GM18526 (cell line): ENCODE measurements around the gene CASTOR2.

Experiments
- POLR2A ChIP-seq: IDR thresholded peaks from 3 replicates; pipeline ENCODE4 v1.6.1; 2011; ENCODE audit not compliant: insufficient read length; ENCODE audit errors: extremely low read depth

CASTOR2 gene

DNA sequence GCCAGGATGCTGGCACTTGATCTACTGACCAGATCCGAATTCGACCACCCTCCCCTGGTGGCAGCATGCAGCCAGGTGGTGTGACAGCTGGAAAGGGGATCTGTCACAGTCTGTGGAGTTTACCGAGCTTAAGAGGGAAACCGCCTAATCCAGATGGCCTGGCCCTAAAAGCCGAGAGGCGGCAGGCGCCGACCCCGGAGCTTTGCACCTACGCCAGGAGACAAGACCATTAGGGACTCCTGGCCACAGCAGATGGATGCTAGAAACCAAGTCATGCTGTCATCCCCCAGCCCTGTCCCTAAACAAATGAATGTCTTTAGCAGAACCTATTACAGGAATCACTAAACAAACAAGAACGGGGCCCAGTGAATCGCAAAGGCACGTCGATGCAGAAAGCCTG, 81.4 kb downstream of the CASTOR2 start:
- no peak for TF ChIP-seq POLR2A

DNA sequence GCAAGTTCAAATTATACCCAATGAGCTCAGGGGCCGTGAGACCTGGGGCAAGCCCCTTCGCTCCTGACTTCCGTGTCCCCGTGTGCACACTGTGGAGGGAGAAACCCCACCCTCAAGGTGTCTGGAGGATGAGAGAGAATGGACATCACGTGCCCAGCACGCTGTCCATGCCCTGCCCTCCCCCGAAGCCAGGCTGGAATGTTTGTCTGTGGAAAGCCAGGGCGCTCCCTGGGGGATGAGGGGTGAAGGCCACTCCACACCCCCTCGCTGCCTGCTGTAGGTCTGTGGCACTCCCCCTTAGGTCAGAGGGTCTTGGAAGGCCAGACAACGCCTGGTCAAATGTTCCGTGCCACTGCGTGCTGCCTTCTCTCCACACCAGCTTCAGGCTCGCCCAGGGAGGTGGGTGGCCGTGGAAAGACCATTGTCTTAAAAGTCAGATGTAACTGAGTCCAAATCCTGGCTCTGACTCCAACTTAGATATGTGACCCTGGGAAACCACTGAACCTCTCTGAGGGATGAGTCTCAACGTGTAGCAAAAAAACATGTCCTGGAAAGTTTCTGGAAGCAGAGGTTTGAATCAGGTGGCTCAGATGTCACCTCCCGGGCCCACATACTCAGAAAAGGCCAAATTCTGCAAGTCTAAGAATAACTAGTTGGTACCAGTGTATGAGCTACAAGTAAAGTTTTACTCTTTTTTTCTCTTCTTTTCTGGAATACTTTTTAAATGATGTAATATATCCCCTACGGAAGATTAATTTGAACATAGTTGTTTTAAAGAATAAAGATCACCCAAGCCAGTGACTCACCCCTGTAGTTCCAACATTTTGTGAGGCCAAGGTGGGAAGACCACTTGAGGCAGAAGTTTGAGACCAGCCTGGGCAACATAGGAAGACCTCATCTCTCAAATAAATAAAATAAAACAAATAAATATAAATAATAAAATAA, 84.2 kb downstream of the CASTOR2 start:
- TF ChIP-seq POLR2A, result no peak

DNA sequence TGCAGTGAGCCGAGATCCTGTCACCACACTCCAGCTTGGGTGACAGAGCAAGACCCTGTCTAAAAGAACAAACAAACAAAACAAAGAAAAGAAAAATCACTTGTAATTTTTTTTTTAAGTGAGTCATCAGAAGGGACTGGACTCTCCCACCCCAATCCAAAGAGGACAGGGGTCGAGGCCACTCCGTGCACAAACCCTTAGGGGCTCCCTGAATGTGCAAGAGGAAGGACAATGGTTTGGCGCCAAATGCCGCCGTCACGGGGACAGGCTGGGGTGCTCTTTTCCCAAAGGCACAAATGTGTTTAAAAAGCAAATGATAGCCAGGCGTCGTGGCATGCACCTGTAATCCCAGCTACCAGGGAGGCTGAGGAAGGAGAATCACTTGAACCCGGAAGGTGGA, 85.3 kb downstream of the CASTOR2 start:
- TF ChIP-seq POLR2A, result no peak

DNA sequence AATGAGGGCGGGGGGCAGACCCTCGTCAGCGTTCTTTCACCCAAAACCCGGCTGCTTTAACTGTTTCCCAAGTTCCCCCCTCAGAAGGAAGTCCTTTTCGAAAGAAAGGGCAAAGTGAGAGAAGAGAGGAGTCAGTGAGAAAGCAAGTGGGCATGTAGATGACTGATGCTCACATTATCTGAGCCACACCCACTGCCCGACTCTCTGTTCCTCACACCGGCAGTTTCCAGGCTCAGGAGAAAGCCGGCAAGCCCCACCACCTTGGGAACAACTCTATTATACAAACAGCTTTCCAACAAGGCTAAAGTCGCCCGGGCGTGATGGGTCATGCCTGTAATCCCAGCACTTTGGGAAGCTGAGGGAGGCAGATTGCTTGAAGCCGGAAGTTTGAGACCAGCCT, 86.0 kb downstream of the CASTOR2 start:
- TF ChIP-seq POLR2A, result no peak

DNA sequence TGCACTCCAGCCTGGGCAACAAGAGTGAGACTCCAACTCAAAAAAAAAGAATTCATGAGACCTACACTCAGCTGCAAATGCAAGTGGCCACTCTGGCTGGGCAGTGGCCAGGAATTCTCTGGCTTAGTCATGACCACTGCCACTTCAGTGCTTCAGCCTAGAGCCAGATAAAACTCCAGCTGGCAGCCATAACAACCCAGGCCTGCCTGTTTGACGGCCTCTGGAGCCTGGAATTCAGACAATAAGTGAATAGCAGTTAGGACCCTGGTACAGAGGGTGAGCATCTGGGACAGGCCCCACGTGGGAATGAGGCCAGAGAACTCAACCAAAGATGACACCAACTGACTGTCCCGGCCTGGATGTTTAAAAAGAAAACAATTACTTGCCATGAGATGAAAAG, 90.2 kb downstream of the CASTOR2 start:
- no peak for TF ChIP-seq POLR2A

DNA sequence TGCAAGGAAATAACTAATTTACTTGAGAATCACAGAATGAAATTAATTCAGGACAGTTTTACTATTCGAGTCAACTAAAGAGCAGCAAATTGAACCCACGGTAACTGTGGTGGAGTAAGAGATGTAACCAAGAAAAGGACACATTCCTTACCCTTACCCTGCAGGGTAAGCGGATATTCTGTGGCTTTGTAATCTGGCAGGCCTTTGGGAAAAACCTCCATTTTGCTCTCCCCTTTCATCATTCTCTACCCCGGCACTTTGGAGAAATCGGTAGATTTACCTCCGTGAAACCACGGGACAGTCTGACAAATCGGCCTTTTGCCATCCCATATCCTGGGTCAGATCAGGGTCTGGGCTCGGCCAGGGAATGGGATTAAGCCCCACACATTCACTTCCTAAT, 90.7 kb downstream of the CASTOR2 start:
- no peak for TF ChIP-seq POLR2A

DNA sequence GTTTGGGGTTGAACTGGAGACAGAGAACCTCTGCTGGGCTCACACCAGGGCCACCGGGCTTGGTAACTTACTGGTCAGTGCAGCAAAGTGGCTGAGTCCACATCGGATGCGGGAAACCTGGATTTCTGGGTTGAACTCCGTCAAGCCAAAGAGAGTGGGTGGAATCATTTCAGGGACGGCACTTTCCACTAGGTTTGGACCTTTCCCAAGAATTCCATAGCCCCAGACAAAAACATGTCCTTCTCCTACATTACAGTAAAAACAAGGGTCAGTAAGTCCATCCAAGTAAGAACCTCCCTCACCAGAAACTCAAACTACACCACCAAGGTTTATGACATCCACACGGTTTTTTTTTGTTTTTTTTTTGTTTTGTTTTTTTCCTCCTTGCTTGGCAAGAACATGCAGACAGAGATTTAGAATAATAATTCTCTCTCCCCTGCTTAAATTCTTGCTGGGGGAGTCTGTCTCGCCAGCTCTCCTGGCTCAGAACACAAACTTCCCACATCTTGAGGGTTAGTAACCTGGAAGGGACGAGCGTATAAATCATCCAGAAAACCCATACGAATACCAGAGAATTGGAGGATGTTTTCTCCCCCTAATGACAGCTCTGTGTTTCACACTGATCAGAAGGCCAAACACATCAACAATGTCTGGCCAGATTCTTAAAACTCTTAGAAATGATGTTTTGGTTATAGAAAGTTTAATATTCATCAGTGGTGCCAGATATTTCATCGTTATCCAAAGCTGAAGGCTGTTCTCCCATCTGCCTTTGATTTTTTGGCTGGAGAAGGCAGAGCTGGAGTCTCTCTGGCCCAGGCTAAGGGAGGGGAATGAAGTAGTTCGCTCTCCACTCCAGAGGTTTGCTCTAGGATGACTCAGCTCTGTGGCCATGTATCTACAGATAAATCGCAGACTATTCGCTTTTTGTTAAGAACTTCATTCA, 91.6 kb downstream of the CASTOR2 start:
- TF ChIP-seq POLR2A, result no peak

DNA sequence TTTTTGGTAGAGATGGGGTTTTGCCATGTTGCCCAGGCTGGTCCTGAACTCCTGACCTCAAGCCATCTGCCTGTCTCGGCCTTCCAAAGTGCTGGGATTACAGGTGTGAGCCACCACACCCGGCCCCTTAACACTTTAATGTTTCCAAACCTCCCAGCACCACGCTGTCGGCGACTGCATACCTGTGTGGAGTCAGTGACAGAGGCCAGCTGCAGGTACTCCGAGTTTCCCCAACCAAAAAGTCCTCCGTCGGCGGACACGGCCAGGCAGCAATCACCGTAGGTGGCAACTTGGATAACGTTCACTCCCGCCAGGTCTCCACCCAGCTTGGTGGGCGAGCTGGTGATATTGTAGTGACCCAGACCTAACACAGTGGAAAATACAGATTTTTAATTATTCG, 93.9 kb downstream of the CASTOR2 start:
- TF ChIP-seq POLR2A, result no peak

DNA sequence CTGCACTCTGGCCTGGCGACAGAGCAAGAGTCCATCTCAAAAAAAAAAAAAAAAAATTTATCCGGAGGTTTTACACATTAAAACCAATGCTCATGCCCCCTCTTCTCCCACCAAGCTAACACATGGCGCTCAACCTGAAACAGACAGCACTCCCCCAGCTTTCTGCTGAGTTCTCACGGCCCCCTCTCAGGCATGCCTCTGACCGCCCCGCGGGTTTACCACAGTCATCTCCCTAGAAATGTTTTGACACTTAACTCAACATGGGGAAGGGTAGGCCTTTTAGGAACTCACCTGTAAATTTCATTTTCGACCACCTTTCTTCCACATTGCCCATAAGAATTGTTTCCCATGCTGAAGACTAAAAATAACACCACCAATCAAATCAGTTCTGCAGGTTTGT, 99.8 kb downstream of the CASTOR2 start:
- TF ChIP-seq POLR2A, result no peak

DNA sequence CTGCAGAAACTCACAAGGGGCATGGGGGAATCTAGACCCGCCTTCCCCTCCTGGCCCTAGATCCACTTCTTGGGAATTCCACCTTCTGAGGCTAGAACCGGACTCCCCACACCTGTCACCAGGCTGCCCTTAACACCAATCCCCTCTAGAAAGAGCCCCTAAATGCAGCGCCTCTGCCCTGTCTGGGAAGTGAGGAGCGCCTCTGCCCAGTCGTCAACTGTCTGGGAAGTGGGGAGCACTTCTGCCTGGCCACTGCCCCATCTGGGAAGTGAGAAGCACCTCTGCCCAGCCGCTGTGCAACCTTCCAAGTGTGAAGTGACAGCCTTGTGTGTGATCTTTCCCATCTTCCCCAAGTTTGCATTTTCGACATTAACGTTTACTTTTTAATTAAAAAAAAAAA, 100.3 kb downstream of the CASTOR2 start:
- TF ChIP-seq POLR2A, result no peak

DNA sequence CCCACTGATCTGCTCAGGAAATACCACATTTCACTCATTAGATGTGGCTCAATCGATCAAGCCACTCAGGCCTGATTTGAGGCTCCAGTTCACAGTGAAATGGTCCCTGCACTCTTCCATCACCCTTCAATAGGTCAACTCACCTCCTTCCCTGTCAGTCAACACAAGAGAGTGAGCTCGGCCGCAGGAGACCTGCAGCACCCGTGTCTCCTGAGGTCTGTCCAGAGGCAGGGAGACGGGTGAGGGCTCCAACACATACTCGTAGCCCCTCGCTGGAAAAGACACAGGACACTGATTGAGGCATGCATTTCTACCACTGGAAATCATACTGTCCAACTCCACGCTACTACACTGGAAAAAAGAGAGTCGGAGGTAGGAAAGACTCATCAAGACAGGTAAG, 102.0 kb downstream of the CASTOR2 start:
- TF ChIP-seq POLR2A, result no peak

DNA sequence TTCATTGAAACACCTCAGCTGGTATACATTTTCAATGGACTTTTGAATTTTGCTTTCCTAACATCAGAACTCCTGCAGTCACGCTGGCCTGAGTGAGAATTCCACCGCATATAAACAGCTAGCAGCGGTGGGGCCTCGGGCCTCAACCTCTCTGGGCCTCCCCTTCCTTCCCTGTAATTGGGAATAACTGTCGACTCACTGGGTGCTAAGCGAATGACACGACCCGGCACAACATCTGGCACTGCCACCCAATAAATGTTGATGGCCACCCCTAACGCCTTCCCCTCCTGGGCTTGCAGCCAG, 108.4 kb downstream of the CASTOR2 start:
- no peak for TF ChIP-seq POLR2A
